Retinal pigment epithelial cell (primary cell): ENCODE data around the gene TMEFF2.

Source experiments
- DNase-seq: peaks from one replicate; pipeline ENCODE4 v3.0.0-alpha.2; 2010; ENCODE audit warnings: low read depth
- H3K4me3 ChIP-seq: 2 replicates; pipeline ENCODE4 v1.5.1; 2011; ENCODE audit warnings: mild to moderate bottlenecking, low read length, control low read depth, moderate library complexity
- CTCF ChIP-seq: conservative IDR thresholded peaks from 2 replicates; pipeline ENCODE4 v1.5.1; 2011; ENCODE audit warnings: low read depth, low read length, control low read depth, inconsistent platforms

Gene TMEFF2

GRCh38 chr2:192026059-192026824 lies 168.5 kb downstream of the TMEFF2 start:
- H3K4me3 ChIP-seq, result no peak overlapping the region
- no peak for TF ChIP-seq CTCF
- no peak for DNase-seq

- H3K4me3 ChIP-seq, result no peak overlapping the region
- no peak for TF ChIP-seq CTCF
Measured at GRCh38 chr2:192025637-192026036, 169.1 kb downstream of the TMEFF2 start.

GRCh38 chr2:192023006-192023405 lies 171.7 kb downstream of the TMEFF2 start:
- no peak for DNase-seq
- H3K4me3 ChIP-seq, result no peak overlapping the region
- TF ChIP-seq CTCF, result no peak

More at GRCh38 chr2:192025637-192026036, 169.1 kb downstream of the TMEFF2 start:
- DNase-seq, result no peak

GRCh38 chr2:192017844-192018243 lies 176.9 kb downstream of the TMEFF2 start:
- no peak for TF ChIP-seq CTCF
- DNase-seq, result no peak
- no peak overlapping the region for H3K4me3 ChIP-seq

GRCh38 chr2:192016265-192016664 lies 178.5 kb downstream of the TMEFF2 start:
- TF ChIP-seq CTCF, result no peak
- no peak overlapping the region for H3K4me3 ChIP-seq
- no peak for DNase-seq

GRCh38 chr2:192013211-192013610 lies 181.5 kb downstream of the TMEFF2 start:
- no peak overlapping the region for H3K4me3 ChIP-seq
- TF ChIP-seq CTCF, result no peak

GRCh38 chr2:192011196-192011595 lies 183.5 kb downstream of the TMEFF2 start:
- H3K4me3 ChIP-seq, result no peak overlapping the region
- DNase-seq, result no peak
- no peak for TF ChIP-seq CTCF

More at GRCh38 chr2:192013211-192013610, 181.5 kb downstream of the TMEFF2 start:
- DNase-seq, result no peak
